COLO668 (cell line): Measurements from ENCODE around the gene ITGB2.
A peak's percentile ranks its signal among the peaks of the same experiment; 100 is the strongest.

Source experiments
- DNase-seq: peaks from one replicate; lab custom pipeline; 2025; ENCODE audit not compliant: unreplicated experiment; lab: John Stamatoyannopoulos, UW

ITGB2 gene

DNA sequence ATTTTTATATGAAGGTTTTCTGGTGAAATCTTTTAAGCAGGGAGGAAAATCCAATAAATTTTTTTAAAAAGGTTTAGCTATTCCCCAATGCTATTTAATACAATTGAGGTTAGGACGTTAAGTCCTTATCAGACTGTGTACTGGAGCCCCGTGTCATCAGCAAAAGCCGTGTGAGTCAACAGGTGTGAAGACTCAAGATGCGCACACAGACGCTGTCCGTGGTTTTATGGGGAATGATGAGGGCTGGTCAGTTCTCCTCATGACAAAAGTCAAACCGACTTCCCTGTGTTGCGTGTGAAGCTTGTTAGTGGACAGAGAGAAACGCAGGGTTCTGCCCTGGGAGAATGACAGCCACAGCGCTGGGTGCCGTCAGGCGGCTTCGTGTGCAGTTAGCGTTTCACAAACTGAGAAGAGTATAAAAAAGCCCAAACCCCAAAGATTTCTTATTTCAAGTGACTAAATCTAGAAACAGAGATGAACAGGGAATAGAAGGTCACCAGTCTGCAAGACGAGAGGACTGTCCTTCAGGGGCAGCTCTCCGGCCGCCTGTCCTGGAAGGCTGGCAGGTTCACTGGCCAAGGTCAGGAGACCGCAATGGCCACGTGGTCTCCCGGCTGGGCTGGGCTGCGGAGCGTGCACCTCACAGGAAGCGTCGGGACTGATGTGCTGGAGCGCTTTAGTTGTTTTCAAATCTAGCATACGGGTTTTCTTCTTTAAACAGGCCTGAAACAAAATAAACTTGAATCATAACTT lies 69.6 kb downstream of the ITGB2 start:
- no peak for DNase-seq

DNA sequence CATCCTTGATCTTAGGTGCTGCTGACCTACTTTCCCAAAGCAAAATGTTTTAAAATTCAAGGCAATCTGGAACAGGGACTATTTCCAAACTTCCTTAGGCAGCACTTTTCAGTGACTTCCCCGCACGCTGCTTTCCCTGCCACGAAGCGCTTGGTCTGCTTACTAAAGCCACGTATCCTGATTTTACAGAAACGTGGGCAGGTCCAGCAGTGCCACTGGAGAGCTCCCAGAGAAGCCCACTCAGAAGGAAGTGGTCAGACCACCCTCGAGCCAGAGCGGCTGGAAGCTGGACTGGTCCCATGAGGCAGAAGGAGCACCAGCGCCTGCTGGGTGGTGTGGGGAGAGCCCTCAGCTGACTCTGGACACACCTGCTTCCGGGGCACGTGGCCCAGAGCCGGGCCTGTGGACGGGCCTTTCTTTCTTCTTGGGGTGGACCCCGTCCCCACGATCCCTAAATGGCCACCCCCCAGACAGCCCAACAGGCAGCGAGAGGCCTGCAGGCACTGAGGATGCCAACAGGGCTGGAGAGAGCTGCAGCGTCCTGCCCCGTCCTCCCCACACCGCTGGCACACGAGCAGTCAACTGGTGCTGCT lies 70.4 kb downstream of the ITGB2 start:
- DNase-seq: no peak

- no peak for DNase-seq
Observed at GRCh38 chr21:44849616-44850130, 71.0 kb downstream of the ITGB2 start.

- DNase-seq: no peak
Observed at GRCh38 chr21:44848821-44849521, 71.7 kb downstream of the ITGB2 start.

GRCh38 chr21:44847261-44848056 lies 73.2 kb downstream of the ITGB2 start:
- no peak for DNase-seq

DNA sequence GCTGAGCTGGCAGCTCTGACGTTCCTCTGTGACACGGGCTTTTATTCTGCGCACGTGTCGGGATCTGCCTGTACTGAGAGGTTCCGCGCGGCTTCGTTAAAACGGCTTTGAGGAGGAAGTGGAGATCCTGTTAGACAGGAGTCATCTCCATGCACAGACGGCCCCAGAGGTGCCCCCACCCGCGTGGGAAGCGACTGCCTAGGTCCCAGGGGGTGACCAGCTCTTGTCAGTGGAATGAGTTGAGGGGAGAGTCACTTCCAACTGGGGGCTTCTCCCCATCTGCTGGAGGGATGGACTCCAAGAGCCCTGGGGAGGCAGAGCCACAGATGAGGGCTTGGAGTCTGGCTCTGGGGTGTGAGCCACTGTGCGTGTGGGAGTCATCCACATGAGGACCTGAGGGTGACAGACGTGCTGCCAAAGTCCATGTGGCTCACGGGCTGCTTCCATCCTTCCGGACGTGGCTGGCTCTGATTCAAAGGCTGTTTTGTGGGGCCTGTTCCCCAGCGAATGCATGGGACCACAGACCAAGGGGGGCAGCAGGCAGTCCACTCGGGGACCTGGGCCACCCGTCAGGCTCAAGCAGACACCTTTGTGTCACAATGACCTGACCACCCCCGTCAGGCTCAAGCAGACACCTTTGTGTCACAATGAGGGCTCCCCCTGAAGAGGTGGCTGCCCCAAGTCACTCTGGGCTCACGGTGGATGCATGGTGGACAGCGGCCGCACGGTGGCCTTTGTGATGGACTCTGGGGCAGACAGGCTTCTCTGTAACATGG lies 74.0 kb downstream of the ITGB2 start:
- peak; percentile 48 for DNase-seq

GRCh38 chr21:44846224-44846484 lies 74.5 kb downstream of the ITGB2 start:
- DNase-seq: no peak

- peak; percentile 49 for DNase-seq
Observed at GRCh38 chr21:44845418-44846223, 75.1 kb downstream of the ITGB2 start.

DNA sequence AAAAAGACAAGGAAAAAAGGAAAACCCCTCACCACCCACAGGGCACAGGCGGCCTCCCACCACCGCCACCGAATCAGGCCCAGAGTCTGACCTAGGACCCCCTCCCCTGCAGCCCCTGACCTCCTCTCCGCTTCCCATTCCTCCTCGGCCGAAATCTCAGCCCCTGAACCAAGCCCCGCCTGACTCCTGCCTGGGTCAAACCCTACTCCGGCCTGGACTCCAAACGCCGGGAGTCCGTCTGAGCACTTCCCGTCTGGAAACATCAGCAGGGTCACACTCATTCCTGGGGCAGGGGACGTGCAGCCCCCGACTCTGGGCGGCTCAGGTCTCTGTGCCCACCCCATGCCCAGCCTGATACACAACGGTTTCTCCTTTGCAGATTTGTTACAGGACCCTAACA lies 76.4 kb downstream of the ITGB2 start:
- no peak for DNase-seq

DNA sequence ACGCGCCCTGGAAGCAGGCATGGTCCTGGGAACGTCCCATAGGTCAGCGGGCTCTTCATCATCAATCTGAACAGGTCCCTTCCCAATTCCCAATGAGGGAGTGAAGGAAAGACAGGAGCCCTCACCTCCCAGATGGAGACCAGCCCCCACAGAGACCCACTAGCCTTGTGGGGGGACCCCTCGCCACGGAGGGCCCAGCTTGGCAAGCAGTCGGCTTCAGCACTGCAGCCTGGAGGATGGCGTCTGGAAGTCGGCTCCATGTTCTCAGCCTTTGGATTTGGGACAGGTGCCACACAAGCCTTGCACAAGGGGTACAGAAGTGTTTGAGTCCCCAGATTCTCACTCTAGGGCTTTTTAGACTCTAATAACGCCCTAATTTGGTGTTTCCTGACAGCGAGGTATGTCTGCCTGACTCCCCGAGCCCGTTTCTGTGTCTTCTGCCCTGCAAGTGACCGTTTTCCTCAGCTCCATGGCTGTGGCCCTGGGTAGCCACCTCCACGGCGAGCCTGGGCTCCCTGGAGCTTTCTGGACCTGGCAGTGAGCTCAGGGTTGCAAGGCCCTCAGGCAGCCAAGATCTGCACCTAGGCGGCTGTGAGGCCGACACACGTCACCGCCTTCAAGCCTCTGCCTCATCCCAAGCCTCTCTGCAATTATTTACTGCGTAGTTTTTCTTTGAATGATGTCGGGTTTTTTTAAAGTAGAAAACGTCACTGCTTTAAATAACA lies 77.8 kb downstream of the ITGB2 start:
- no peak for DNase-seq

GRCh38 chr21:44842087-44842486 lies 78.6 kb downstream of the ITGB2 start:
- DNase-seq: no peak

GRCh38 chr21:44840771-44841170 lies 79.9 kb downstream of the ITGB2 start:
- DNase-seq: no peak

- no peak for DNase-seq
Observed at GRCh38 chr21:44838951-44839350, 81.7 kb downstream of the ITGB2 start.

DNA sequence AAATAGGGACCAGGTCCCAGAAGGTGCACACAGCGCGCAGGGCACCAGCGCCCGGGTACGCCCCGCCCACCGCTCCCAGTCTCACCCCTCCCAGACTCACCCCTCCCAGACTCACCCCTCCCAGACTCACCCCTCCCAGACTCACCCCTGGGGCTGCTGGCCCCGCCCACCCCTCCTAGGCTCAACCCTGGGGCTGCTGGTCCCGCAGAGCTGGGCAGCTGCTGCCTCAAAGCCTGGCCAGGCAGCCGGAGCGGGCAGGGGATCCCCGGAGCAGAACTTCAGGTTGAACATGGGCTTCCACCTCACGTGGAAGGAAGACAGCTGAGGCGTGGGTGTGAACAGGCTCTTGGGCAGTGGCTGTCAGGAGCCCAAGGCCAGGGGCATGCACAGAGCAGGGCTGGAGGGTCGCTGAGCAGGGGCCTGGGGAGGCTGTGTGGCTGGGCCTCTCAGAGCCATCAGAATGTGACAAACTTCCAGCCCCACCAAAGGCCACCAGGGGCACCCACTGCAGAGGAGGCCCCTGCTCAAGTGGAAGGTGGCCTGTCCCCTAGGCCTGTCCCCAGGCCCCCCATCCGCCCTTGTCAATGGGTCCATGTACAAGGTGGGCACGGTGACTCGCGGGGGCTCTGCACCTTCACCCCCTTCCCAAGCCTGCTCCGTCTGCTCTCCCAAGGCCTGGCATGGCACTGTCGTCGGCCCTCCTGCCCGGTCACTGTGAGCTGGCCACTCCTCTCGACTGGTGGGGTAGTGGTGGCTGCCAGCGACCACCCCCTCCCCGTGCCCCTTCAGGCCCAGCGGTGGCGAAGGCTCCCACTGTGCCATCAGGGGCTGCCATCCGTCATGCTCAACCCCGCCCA lies 82.4 kb downstream of the ITGB2 start:
- DNase-seq: no peak

- DNase-seq: no peak
Observed at GRCh38 chr21:44837537-44837936, 83.2 kb downstream of the ITGB2 start.

GRCh38 chr21:44836666-44837471 lies 83.8 kb downstream of the ITGB2 start:
- peak; percentile 52 for DNase-seq

- no peak for DNase-seq
Observed at GRCh38 chr21:44836349-44836665, 84.4 kb downstream of the ITGB2 start.
